GM18502 (cell line): ENCODE results near the gene BDNF.
"Not testable (repeated sequence)": the region's sequence is repeated elsewhere in the genome, so short reads cannot be mapped to it uniquely, and the experiment has no call there.

ENCODE experiments used
- ATAC-seq: cut with Tn5 transposase; IDR thresholded peaks from one replicate; pipeline ENCODE4 v1.9.1; 2021; ENCODE audit warnings: mild to moderate bottlenecking; ENCODE audit not compliant: unreplicated experiment, poor library complexity

Gene BDNF

GRCh38 chr11:27700351-27701301, at the start of gene BDNF:
Gene BDNF, minus strand, starts transcription at chr11:27700455. Its CDS starts 41,891 bp downstream, at chr11:27658564.
- peak; percentile 24 for ATAC-seq

DNA sequence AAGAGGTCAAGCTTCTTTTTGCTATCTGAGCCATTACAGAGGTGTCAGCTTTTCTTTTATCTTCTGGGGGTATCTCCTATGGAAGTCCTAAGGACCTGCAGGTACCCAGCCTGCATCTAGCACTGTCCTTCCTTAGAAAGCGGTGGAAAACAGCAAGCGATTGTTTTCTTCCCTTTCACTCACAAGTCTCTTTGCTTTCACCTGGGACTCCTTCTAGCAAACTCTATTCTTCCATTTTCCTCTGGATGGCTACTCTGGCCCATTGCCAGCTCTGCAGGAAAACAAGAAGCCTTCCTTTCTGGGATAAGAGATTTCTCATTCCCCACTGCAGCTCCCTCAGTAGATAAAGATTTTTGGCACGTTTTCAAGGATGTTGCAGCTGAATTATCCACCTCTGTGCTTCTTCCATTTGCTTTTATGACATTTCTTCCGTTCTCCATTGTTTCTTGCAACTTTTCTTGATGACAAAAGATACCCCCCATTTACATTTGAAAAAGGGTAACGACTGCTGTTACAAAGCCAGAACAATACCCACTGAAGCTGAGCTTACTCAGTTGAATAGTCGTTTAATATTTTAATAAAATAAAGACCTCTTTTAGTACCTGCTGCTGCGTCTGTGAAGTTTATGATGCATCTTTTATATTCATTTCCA, 40.2 kb upstream of the BDNF start:
- ATAC-seq = no peak

DNA sequence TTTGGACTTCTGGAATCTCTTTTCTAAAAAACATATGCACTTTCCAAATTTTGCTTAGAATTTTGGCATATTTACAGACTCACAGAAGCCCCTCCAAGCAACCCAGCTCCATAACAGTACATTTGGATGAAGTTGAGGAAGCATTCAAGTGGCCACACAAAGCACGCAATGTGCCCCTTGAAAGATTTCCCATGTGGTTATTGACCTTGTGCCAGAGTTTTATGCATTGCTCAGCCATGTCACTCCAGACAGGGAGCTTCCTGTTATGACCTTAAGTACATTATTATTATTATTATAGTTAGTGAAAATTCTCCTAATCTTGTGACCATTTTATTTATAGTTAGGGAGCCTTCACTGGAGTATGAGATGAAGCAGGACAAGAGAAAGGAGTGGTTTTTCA, 35.0 kb upstream of the BDNF start:
- no peak for ATAC-seq

GRCh38 chr11:27731803-27732202, 31.5 kb upstream of the BDNF start:
- ATAC-seq = not testable (repeated sequence)

DNA sequence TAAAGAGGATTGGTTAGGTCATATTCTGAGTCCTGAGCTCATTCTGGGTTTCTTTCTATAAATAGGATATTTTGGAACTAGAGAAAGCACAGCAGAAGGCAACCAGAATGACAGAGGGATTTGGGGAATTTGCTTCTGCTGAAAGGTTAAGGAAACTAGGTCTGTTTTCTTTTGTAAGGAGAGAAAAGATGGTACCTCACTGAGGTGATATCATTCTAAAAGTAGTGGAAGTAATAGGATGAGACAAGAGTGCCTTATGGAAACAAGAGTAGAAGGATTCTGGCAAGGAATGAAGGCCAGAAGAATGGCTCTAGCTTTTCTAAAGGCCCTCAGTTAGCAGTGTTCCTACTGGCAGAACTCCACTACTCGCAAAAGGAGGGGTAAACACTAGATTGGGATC, 26.7 kb upstream of the BDNF start:
- ATAC-seq = no peak

GRCh38 chr11:27723687-27724086, 23.4 kb upstream of the BDNF start:
- no peak for ATAC-seq

DNA sequence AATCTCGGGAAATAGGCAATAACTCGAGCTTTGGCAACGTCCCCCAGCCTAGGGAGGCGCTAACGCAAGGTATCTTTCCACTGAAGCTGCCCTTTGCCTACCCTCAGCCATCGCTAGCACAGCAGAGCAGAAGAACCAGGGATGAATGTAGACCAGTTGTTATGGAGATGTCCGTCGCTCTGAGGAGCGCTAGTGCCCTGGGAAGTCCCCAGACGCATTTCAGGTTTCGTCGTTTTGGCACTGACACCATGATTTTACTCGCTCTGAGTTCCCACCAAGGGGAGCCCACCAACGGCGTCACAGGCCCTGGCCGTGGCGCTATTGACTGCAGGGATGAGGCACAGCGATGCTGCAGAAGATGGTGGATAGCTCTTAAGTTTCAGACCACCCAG, 22.7 kb upstream of the BDNF start:
- no peak for ATAC-seq

DNA sequence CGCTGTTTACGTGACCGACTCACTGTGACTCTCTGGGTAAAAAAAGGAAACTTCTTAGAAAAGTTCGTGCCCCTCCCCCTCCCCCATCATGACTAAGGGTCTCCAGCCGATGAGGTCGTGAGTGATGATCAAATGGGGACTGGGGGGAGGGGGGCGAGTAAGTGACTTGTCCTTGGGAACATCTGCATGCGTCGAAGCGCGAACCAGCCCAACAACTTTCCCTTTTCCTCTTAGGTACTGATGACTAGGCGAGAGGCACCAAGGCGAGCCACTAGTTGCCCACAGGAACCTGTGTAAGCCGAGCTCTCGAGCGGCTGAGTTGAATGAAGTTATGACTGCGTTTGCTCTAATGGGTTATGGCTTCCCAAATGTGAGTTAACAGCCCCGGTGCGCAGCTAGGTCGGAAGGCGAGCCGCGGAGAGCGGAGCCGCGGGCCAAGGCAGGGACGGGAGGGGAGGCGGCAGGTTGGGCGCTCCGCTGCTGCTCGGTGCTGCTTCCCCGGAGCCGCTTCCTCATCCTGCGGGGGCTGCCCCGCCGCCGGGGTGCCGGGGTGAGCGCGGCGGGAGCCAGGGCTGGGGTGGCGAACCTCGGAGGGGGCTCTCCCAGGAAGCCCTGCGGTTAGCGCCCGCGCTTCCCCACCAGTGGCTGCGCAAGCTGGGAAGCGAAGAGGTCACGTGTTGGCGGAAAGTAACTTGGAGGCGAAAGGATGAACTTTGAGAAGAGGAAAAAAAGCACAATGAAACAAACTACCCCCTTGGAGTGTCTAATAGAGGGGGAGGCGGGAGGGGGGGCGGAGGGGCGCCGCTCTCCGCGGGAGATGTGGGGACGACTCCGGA, 22.1 kb upstream of the BDNF start:
- peak; percentile 53 for ATAC-seq

DNA sequence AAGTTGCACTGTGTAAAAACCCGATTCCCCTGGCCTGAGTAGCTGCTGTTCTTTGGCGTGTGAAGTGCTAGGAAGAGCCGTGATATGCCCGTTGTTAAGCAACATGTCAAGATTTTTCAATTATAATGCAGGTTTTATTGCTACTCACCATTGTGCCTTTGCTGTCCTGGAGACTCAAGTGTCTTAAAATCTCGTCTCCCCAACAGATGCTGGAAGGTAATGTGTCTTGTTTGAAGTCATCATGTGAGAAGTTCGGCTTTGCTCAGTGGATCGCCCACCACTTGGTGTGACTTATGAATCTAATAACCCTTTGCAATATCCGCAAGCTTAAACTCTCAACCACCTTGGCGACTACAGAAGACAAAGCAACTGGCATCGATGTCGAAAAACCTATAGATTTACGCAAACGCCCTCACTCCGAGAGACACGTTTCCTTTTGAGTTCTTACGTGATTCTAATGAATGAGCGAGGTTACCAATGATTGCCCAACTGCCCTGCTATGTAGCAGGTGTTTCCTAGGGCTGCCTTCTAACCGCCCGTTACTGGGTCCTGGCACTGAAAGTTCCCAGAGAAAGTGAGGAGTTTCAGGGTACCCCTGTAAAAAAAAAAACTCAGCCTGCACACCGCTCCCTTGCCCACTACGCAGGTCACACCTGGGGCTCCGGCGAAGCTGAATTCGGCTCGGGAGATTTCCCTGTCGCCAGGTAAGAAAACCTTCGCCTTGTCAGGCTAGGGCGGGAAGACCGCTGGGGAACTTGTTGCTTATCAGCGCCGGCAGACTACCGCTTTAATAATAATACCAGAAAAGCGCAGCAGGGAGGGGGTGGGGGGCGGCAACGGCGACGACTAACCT, 21.2 kb upstream of the BDNF start:
- no peak for ATAC-seq

DNA sequence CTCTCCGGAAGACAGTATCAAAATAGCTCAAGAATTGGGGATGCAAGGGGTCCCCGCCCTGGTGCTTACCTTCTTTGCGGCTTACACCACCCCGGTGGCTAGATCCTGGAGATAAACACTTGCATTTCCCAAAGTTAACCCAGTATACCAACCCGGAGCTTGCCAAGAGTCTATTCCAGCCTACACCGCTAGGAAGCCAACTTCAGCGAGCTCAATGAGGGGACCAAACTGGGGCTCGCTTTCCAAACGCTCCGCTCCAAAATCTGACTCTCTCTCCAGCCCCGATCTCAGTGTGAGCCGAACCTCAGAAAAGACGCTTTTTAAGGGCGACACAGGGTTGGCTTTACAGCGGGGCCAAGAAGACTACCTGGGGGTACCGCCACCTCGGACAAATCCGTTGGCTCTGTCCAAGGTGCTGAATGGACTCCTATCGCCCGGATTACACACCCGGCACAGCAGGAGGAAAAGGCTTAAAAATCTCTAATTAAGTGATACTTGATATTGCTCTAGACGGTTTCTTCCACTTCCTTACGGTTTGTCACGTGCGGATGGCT, 20.1 kb upstream of the BDNF start:
- no peak for ATAC-seq

DNA sequence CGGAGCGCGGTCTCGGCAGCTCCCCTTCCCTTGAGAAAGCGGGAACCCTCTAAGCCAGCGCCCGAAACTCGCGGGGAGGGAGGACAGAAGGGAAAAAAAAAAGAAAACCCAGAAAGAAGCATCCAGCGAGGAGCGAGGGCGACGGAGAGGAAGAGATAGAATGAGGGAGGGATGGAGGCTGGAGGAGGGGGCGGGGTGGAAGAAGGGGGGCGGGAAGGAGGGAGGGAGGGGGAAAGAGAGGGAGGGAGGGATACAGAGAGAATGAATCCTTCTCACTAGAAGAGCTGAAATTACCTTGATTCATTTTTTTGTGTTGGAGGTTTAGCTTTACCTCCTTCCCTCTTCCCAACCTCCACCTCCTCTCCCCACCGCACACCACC, 19.3 kb upstream of the BDNF start:
- no peak for ATAC-seq

- no peak for ATAC-seq
Observed at GRCh38 chr11:27718863-27719545, 18.7 kb upstream of the BDNF start.

DNA sequence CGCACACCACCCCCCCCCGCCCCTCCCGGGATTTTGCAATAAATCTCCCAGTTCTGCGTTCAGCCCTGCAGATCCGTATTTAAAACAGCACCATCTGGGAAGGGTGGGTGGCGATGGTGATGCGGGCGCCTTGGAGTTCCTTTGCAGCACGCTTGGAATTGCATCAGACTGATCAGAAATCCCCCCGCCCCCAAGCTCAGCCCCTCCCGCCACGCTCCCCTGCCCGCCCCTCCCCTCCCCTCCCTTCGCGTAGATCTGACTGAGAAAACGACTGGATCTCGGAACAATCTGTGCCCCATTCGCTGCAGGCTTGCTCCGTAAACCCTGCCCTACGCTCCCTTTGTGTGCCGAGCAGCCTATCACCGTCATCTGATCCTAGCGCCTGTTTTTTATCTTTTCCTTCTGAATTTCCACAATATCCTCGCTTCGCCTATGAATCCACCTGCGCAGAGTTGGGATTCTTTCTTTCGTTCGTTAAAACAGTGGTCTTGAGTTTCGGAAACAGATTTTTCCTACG, 18.1 kb upstream of the BDNF start:
- no peak for ATAC-seq

DNA sequence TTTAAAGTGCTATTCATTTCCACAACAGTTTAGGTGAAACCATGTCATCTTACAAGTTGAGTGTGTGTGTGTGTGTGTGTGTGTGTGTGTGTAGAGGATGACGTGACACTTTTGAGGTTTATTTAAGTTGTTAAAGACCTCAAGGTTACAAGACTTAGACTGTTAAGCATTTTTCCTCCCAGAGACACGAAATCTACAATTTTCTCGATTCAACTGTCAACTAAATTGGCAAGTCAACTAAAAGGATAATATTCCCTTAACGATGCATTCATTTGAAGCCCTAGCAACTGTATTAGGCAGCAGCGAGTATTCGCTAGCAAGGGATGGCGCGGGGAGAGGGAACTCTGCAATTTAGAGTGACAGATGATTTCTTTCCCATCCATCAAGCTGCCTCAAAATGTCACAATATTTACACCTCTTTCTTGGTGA, 17.6 kb upstream of the BDNF start:
- ATAC-seq = no peak

DNA sequence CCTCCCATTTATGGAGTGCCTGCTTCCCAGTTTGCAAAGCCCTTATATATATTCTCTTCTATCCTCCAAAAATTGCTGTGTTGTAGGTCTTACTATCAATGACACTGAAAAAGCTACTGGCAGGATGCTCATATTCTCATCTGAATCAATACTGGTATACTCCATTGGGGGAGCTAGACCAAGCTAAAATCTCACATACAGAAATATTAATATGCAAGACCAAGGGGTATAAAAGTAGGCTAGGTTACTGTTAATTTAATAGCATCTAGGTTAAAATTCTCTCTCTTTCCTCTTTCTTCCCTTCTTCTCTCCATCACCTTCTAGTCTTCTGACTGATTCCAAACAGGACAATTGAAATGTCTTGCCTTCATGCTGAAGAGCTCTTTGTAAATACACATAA, 17.1 kb upstream of the BDNF start:
- no peak for ATAC-seq

- ATAC-seq = no peak
Observed at GRCh38 chr11:27716835-27717234, 16.6 kb upstream of the BDNF start.

DNA sequence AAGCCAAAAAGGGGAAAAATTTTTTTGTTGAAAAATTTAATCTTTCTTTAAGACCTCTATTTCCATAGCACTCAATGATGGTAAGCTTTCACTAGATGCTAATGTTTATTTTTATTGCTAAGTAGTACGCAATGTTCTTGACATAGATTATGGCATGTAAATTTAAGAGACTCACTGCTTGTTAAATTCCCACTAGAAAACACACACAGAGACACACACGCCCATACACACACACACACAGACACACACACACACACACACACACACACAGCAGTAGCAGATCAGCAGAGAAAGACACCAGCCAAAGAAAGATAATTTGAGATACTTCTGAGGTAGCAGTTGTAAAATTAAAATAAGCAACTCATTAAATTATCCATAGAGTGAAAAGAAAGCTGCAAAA, 16.0 kb upstream of the BDNF start:
- no peak for ATAC-seq

DNA sequence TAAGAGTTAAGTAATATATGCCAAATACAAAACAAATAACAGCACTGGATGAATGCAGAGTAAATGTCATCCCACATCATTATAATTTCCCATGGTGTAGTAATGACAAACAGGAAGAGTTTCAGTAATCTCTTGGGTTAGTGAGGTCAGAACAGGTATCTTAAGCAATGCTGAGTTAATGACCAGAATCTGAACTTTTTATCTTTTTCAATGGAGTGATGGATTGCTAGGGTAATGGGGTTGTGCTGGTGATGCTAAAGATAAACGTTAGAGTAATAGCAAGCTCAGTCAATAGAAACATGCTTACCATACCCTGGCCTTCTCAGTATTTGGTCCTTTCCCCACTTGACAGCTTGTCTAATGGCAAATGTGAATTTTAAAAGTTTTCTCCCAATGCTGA, 11.5 kb upstream of the BDNF start:
- ATAC-seq = no peak

GRCh38 chr11:27710536-27710935, 10.3 kb upstream of the BDNF start:
- ATAC-seq = no peak
